ENCODE data around the gene ARID4B.
"Not testable (repeated sequence)": the region's sequence is repeated elsewhere in the genome, so short reads cannot be mapped to it uniquely, and the experiment has no call there.

ARID4B gene

DNA sequence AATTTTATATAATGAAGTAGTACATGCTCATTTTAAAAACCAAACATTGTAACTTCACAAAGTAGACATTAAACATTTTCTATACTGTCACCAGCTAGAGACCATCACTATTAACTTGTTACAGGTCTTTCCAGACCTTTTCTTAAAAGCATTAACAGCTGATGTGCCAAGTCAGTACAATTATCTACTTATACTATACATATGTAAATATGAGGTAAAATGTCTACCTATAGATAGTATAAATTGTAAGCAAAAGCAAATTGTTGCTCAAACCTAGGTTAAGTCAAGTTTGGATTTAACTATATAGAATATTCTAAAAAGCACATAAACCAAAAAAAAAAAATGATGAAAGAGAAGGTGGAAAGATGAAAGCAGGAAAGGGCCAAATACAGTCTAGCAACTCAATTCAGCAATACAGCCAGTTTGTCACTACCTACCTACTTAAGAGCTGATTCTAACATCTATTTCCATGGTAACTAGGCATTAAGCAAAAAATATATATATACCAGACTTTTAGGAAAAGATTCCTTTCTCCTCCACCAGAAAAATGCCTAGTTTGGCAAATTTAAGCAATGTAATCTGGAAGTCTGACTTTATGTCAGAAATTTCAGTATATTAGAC is 34.5 kb downstream of the ARID4B start:
- no peak for DNase-seq

DNA sequence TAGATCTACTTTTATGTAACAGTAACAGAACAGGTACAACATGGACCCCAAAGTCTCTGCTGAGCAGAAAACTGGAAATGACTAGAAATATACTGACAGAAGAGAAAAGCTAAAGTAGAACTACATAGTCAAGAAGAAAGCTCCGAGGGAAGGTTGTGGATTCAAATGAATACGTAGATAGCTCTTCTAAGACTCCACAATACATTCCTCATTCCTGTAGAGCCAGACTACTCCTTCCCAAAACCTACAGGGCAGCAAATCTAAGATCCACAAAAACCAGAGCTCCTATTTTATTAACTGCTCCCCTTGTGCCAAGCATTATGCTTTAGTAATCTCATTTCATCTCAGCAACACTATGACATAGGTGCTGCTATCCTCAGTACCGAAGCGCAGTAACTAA is 35.2 kb downstream of the ARID4B start:
- no peak for DNase-seq

DNA sequence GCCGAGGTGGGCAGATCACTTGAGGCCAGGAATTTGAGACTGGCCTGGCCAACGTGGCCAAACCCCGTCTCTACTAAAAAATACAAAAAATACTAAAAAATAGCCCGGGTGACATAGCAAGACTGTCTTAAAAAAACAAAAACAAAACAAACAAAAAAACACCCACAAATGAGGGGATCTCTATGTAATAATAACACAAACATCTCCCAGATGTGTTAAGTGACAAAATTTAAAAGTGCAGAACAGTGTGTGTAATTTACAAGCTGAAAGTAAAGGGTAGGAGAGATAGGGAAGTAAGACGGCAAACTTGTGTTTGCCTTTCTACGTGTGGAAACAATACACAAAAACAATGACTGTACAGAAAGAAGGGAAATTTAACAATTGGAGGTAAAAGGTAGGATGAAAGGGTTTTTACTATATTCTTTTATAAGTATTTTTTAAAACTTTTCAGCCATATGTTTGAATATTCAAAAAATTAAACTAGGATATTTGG is 36.3 kb downstream of the ARID4B start:
- DNase-seq = no peak

DNA sequence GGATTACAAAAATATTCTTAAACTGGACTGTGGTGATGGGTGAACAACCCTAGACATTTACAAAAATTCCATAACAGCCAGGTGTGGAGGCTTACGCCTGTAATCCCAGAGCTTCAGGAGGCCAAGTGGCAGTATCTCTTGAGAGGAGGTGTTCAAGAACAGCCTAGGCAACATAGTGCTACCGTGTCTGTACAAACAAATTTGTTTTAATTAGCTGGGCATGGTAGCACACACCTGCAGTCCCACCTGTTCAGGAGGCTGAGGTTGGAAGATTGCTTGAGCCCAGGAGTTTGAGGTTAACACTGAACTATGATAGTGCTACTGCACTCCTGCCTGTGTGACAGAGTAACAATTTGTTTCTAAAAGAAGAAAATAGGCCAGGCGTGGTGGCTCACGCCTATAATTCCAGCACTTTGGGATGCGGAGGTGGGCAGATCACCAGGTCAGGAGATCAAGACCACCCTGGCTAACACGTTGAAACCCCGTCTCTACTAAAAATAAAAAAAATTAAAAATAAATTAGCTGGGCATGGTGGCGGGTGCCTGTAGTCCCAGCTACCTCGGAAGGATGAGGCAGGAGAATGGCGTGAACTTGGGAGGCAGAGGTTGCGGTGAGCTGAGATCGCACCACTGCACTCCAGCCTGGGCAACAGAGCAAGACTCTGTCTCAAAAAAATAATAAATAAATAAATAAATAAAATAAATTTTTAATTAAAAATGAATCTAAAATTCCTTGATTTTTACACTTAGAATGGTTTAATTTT is 37.1 kb downstream of the ARID4B start:
- no peak for DNase-seq

DNA sequence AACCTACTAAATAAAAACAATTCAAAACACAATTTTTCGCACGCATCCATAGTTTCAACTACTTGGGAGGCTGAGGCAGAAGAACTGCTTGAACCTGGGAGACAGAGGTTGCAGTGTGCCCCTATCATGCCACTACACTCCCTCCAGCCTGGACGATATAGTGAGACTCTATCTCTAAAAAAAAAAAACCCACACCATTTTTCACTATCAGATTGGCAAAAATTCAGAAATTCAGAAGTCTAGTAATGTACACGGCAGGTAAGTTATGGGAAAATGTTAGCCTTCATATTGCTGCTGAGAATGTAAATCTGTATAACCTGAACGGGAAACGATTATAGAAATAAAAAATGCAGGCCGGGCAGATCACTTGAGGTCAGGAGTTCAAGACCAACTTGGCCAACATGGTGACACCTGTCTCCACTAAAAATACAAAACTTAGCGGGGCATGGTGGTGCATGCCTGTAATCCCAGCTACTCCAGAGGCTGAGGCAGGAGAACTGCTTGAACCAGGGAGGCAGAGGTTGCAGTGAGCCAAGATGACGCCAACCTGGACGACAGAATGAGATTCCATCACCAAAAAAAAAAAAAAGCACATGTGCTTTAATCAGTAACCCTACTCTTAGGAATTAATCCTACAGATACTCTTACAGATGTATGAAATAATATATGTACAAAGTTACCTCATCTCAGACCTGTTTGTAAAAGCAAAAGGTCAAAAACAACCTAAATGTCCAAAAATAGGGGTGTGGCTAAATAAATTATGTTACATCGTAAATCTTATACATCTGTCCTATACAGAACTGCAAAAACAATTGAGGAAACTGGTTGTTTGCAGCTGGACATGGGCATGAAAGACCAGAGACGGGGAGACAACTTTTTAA is 37.9 kb downstream of the ARID4B start:
- no peak for DNase-seq

DNA sequence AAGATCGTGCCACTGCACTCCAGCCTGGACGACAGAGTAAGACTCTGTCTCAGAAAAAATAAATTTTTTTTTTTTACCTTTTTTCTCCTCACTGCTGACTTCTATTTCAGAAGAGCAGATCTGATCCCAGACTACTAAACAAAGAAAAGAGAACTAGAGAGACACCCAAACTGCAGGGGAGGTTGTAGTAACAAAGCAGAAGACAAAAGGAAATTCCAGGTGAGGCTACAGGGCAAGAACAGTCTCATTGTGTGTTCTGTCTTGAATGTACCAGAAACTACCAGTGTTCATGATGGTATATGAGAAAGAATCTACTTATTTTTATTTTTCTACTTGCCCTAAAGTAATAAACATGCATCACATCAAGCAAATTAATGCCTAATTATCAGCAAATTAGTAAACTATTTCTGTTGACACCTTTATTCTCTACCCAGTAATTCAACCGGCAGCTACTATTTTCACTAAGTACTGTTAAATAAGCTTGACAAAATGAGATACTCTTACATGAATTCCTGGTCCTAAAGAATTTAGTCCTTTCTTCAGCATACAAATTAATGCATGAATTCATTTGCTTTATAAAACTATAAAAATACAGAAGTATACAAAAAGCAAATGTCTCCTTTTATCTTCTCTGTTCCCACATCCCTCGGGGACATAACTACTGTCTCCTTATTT is 40.6 kb downstream of the ARID4B start:
- DNase-seq = no peak

DNA sequence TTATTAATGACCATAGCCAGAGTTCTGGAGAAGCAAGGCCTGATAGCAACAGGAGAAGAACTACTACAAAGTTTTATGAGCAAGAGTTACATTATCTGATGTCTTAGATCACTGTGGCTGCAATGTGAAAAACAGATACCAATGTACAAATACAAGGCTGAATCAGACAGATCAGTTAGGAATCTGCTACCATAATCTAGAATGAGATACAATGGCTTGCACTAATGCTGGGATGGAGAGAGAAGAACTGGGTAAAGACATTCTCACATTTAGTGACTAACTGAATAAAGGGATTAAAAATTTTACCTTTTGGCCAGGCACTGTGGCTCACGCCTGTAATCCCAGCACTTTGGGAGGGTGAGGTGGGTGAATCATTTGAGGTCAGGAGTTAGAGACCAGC is 41.3 kb downstream of the ARID4B start:
- no peak for DNase-seq

DNA sequence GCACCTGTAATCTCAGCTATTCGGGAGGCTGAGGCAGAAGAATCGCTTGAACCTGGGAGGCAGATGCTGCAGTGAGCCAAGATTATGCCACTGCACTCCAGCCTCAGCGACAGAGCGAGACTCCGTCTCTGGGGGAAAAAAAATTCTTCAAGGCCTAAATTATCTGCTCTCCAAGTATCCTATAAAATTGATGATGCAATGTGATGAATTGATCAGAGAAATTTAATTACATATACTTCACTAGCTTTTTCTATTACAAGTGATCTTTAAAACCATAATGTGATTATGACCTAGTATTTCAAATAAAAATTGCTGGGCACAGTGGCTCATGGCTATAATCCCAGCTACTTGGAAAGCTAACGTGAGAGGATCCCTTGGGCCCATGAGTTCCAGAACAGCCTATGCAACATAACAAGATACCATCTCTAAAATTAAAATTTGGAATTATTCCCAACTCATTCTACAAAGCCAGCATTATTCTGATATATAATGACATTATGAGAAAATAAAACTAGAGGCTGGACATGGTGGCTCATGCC is 43.7 kb downstream of the ARID4B start:
- DNase-seq = no peak

DNA sequence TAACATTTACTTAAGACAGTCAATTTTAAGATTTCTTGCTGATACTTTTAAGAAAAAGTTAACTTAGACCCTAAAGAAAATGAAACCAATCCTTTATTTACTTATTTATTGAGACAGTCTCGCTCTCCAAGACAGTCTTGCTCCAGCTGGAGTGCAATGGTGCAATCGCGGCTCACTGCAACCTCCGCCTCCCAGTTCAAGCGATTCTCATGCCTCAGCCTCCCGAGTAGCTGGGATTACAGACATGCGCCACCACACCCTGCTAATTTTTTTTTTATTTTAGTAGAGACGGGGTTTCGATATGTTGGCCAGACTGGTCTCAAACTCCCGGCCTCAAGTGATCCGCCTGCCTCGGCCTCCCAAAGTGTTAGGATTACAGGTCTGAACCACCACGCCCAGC is 44.3 kb downstream of the ARID4B start:
- not testable (repeated sequence) for DNase-seq

DNA sequence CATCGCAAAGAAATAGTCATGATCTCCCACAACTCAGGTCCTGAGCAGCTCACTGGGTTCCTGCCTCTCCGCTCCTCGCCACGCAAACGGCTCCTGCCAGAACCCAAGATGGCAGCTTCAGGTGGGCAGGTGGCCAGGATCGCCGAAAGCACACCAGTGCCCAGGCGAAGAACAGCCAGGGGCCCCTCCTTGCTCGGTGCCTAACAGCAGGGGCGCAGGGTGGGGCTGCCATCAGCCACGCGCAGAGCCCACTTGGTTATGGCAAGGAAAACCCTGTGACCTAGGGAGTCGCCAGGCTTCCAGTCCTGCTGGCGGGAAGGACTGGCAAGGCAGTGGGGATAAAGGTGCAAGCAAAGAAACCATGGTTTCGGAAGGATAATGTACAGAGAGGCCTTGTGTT is 47.5 kb downstream of the ARID4B start:
- no peak for DNase-seq

DNA sequence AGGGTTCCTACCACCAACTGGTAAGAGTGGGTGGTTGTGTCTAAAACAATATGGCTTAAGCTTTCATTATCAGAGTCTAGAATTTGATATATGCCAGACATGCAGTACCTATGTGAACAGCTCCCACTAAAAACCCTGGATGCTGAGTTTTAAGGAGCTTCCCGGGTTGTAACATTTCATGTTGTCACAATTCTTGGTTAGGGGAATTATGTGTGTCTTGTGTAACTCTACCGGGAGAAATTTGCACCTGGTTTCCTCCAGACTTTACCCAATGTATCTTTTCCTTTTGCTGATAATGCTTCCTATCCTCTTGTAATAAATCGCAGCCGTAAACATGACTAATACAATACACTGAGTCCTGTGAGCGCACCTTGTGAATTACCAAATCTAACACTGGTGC is 48.3 kb downstream of the ARID4B start:
- DNase-seq = no peak

DNA sequence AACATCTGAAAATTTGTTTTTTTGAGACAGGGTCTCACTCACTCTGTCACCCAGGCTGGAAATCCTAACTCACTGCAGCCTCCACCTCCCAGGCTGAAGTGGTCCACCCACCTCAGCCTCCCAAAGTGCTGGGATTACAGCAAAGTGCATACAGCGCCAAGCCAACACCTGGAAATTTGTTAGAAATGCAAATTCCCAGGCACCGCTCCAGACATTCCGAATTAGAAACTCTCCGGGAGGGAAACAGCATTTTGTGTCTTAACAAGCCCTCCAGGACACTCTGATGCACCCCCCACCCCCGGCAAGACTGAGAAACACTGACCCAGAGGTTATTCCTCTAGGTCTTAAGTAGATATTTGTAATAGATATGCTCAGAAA is 49.1 kb downstream of the ARID4B start:
- DNase-seq = no peak

DNA sequence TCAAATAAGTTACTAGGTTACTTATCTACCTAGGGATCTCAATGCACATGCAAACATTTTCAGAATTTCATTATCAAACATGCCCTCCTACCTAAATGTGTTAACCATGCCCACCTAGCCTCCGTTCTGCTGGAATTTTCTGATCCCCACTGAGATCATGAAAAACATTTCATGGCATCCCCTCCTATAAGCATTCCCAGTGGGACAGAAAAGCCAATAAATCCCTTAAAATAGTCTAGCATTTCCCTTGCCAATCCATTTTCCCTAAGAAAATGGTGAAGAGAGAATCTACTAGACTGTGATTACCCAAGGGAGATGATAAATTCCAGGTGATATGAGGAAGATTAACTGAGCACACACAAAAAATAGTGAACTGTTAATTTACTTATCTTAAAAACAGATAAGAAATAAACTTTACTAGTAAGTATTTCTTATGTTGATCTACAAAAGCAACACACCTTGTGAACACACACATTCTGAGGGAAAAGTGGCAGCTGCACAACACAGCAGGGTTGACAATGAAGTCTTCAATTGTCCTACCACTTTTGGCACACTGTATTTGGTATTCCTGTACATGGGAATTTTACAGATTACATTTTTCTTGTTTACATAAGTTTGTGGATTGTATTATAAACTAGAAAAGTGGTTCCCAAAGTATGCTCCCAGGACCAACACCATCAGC is 49.6 kb downstream of the ARID4B start:
- DNase-seq = no peak

DNA sequence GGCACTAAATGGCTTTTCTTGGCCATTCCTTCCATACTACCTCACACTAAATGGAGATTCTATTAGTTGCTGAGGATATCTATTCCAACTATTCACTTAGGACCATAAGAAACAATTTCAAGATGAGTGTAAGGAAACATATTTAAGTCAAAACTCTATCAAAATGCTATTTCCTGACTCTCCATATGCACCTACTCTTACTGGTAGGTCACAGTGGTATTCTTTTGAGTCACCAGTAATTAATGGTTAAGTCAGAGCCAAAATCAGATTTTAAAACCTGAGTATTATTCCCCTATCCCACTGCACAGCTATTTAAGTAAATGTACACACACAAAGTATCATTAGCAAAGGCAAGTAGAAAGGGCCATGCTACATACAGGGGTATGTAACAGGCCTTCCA is 50.3 kb downstream of the ARID4B start:
- no peak for DNase-seq

DNA sequence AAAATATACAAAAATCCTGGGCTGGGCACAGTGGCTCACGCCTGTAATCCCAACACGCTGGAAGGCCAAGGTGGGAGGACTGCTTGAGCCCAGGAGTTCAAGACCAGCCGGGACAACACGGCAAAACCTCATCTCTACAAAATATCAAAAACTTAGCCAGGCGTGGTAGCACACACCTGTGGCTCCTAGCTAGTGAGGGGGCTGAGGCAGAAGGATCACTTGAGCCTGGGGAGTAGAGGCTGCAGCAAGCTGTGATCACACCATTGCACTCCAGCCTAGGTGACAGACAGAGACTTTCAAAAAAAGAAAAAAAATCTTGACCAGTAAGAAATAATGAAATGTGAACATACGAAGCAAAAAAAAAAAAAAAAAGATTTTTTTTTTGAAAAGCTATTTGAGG is 52.1 kb downstream of the ARID4B start:
- DNase-seq = no peak

DNA sequence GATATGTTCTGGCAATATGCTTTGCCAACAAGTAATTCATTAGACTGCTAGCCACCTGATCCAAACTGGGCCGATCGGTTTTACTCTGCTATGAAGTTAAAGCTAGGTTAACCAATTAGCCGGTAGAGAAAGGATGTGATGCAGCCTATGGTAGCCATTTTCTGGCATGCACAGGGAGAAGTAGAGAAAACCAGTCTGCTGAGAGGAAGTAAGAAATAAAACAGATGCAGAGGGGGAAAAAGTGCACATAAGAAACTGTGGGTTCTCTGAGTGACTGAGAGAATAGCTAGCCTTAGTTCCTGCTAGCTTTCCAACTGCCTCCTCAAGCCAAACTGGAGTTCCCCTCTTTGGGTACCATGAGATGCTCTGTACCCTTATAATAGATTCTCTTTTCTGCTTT is 52.8 kb downstream of the ARID4B start:
- DNase-seq = no peak

DNA sequence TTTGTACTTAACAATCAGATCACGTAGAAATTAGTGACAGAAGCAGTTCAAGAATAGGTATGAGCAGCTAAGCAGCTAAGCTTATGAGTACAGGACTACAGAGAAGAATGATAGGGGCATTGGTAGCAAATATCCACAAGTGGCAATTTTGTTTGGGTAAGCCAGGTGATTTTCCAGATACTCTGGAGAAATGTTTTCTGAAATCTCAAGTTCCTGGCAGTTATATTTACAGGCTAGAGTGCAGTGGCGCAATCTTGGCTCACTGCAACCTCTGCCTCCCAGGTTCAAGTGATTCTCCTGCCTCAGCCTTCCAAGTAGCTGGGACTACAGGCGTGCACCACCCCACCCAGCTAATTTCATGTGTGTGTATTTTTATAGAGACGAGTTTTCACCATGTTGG is 55.1 kb downstream of the ARID4B start:
- DNase-seq = no peak

DNA sequence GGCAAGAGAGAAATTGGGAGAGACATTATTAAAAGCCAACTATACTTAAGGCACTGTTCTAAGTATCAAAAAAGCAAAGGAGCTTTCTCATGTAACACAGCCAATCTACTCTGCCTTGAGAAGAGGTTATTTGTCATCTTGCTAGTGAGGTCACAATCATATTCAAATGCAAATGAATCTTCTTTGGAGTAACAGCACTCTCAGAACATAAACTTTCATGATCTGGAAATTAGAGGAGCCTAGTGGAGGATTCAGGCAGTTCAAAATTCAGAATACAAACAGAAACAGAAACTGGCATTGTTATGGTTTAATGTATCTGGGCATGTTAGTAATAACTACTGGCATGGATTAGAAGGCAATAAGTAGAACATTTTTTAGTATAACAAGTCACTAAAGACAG is 57.4 kb downstream of the ARID4B start:
- DNase-seq = no peak

DNA sequence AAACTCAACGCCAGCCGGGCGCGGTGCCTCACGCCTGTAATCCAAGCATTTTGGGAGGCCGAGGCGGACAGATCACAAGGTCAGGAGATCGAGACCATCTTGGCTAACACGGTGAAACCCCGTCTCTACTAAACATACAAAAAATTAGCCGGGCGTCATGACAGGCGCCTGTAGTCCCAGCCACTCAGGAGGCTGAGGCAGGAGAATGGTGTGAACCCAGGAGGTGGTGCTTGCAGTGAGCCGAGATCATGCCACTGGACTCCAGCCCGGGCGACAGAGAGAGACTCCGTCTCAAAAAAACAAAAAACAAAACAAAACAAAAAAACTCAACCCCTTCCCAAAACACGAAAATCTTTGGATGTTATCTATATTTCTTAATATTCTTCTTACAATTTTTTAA is 58.0 kb downstream of the ARID4B start:
- DNase-seq = not testable (repeated sequence)

DNA sequence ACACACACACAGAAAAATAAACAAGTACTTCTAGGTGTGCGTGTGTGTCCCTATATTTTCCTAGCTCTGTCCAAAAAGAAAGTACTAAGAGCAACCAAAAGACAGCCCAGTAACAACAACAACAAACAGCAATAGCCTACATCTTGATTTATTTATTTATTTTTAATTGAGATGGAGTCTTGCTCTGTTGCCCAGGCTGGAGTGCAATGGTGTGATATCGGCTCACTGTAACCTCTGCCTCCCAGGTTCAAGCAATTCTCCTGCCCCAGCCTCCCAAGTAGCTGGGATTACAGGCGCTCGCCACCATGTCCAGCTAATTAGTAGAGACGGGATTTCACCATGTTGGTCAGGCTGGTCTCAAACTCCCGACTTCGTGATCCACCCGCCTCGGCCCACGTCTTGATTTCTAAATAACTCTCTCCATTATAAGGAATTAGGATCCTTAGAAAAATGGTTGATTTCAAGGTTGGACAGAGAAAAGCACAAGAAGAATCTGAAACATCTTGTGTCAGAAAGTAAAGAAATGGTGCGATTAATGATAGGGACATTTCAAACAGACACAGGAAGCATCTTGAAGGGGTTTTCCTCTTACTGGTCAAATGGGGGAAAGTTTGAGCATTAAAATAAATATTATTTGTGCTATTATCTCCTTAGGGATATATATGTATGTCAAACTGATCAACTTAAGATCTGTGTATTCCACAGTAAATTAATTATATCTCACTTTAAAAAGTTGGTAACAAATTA is 59.4 kb downstream of the ARID4B start:
- no peak for DNase-seq

DNA sequence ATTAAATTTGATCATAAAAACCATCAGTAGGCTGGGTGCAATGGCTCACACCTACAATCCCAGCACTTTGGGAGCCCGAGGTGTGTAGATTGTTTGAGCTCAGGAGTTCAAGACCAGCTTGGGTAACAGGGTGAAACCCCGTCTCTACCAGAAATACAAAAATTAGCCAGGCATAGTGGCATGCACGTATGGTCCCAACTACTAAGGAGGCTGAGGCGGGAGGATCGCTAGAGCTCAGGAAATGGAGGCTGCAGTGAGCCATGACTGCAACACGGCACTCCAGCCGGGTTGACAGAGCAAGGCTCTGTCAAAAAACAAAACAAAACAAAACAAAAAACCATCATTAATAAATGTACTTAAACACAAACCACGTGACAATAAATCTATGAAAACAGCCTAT is 61.0 kb downstream of the ARID4B start:
- DNase-seq = no peak

DNA sequence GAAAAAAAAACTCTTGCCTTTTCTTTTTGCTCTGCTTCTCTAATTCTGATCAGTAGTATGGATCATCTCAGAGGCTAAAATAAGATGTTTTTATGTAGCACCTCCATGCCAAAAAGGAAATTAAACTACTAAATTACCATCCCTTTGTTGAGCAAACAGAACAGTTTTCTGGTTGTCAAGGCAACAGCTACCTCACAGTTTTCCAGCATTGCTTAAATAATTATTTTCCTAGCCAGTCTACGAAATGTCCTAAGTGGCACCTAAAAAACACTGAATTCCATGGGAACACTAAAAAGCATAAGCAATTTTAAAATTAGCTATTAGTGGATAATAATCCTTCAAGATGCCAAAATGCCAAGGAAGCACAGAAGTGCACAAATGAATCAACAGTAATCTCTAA is 61.7 kb downstream of the ARID4B start:
- peak; percentile 27 for DNase-seq

Data from NCI-H2081 treated with DMSO at 0.1 percent for 48 hours (cell line).